Endothelial cell of umbilical vein (primary cell): ENCODE data around the gene CHN2. TPM values are rescaled to one million over a fixed set of nuclear protein-coding genes. Genes with fewer than 3 reads are reported as not detected.

Source experiments
- BruUV-seq: library from RNA; stranded (reverse); fragments of 400-500 nt; replicated peaks from 2 replicates; lab custom pipeline; 2021; lab: Mats Ljungman, UMichigan
- CTCF ChIA-PET: fragments of 300-600, 350-600 bp; sonication (Branson Sonifier 250); formaldehyde crosslinking; loops from one replicate; lab custom pipeline; 2021; ENCODE audit warnings: antibody characterized with exemption, inconsistent platforms; lab: Charles Lee
- POLR2A ChIA-PET: fragments of 300-600, 350-600 bp; sonication (Branson Sonifier 250); formaldehyde crosslinking; loops from one replicate; lab custom pipeline; 2021; ENCODE audit warnings: antibody characterized with exemption, inconsistent platforms; lab: Charles Lee
- DNase-seq: peaks from one replicate; pipeline ENCODE4 v3.0.0-alpha.2; 2011; ENCODE audit warnings: low read depth, low spot score
- FAIRE-seq: peaks from 2 replicates; lab custom pipeline; 2011; peaks lifted over from hg19 to GRCh38; lab: Jason Lieb, UNC
- H2AFZ ChIP-seq: 2 replicates; pipeline ENCODE4 v1.6.0; 2012; ENCODE audit warnings: low read depth, low read length, control low read depth, inconsistent platforms
- H3K27ac ChIP-seq: 2 replicates; pipeline ENCODE4 v1.5.1; 2011; ENCODE audit warnings: low read depth, mild to moderate bottlenecking, control low read depth, low read length, moderate library complexity; ENCODE audit not compliant: insufficient read depth
- H3K27me3 ChIP-seq, 2 experiments: 2 replicates each; pipeline versions ENCODE4 v1.6.0 to v1.6.1; 2011; ENCODE audit warnings: low read length in 2 of 2, mixed read lengths in 1 of 2; ENCODE audit not compliant: control insufficient read depth in 2 of 2, insufficient read depth in 2 of 2
- H3K36me3 ChIP-seq, 2 experiments: 2 replicates in 1 of 2; 3 replicates in 1 of 2; pipeline ENCODE4 v1.5.1; 2011; ENCODE audit warnings: low read length in 2 of 2, mild to moderate bottlenecking in 1 of 2, moderate library complexity in 1 of 2; ENCODE audit not compliant: control insufficient read depth in 2 of 2, insufficient read depth in 2 of 2; ENCODE audit errors: extremely low read depth in 1 of 2
- H3K4me1 ChIP-seq: 3 replicates; pipeline ENCODE4 v1.5.1; 2011; ENCODE audit warnings: mild to moderate bottlenecking, low read length; ENCODE audit not compliant: control insufficient read depth, insufficient read depth; ENCODE audit errors: extremely low read depth
- H3K4me2 ChIP-seq: 2 replicates; pipeline ENCODE4 v1.6.1; 2011; ENCODE audit warnings: low read length, control low read depth, mixed read lengths; ENCODE audit not compliant: insufficient read depth
- H3K4me3 ChIP-seq, 3 experiments: fragments of 200-600 bp in 1 of 3; sonication (generic), shearing (Covaris generic) in 1 of 3; replicated peaks in 1 of 3; 2 replicates each; pipeline ENCODE4 v1.5.1; 2011 to 2016; ENCODE audit warnings: control low read depth in 3 of 3, low read length in 3 of 3, mild to moderate bottlenecking in 2 of 3, inconsistent platforms in 1 of 3, low read depth in 1 of 3, moderate library complexity in 1 of 3; ENCODE audit not compliant: insufficient read depth in 1 of 3
- H3K79me2 ChIP-seq: 2 replicates; pipeline ENCODE4 v1.6.0; 2012; ENCODE audit warnings: low read length, inconsistent platforms; ENCODE audit not compliant: control insufficient read depth, insufficient read depth
- H3K9ac ChIP-seq: replicated peaks from 2 replicates; pipeline ENCODE3; 2011; ENCODE audit warnings: low read length, control low read depth; ENCODE audit not compliant: insufficient read depth; ENCODE audit errors: extremely low read depth
- H3K9me1 ChIP-seq: replicated peaks from 3 replicates; pipeline ENCODE4 v1.6.0; 2011; ENCODE audit warnings: mild to moderate bottlenecking, low read length; ENCODE audit not compliant: control insufficient read depth, insufficient read depth; ENCODE audit errors: extremely low read depth
- H3K9me3 ChIP-seq: replicated peaks from 2 replicates; pipeline ENCODE4 v1.5.1; 2012; ENCODE audit warnings: low read length, inconsistent platforms; ENCODE audit not compliant: control insufficient read depth, insufficient read depth
- H4K20me1 ChIP-seq: replicated peaks from 2 replicates; pipeline ENCODE3; 2011; ENCODE audit warnings: mild to moderate bottlenecking, low read length; ENCODE audit not compliant: control insufficient read depth, insufficient read depth; ENCODE audit errors: extremely low read depth
- CTCF ChIP-seq, 2 donors: IDR thresholded peaks; 1 replicate in 1 of 2; 2 replicates in 1 of 2; pipeline ENCODE4 v1.5.1; 2011; ENCODE audit warnings: low read length in 2 of 2, mild to moderate bottlenecking in 2 of 2, moderate library complexity in 2 of 2, control low read depth in 1 of 2, inconsistent platforms in 1 of 2, low read depth in 1 of 2; ENCODE audit not compliant: insufficient read depth in 1 of 2; ENCODE audit errors: extremely low read depth in 1 of 2
- EZH2 ChIP-seq: IDR thresholded peaks from 2 replicates; pipeline ENCODE4 v1.6.1; 2012; ENCODE audit warnings: borderline replicate concordance, low read depth, mild to moderate bottlenecking, moderate library complexity, low read length, inconsistent platforms; ENCODE audit not compliant: severe bottlenecking
- FOS ChIP-seq: IDR thresholded peaks from 2 replicates; pipeline ENCODE4 v1.6.1; 2011; ENCODE audit warnings: mild to moderate bottlenecking, low read length, moderate library complexity, borderline replicate concordance; ENCODE audit not compliant: insufficient read depth
- GATA2 ChIP-seq: IDR thresholded peaks from 2 replicates; pipeline ENCODE4 v1.7.0; 2011; ENCODE audit warnings: low read depth, mild to moderate bottlenecking, moderate library complexity, mixed read lengths, low read length; ENCODE audit not compliant: insufficient read length, insufficient read depth
- JUN ChIP-seq: IDR thresholded peaks from 2 replicates; pipeline ENCODE4 v1.6.1; 2011; ENCODE audit warnings: borderline replicate concordance, low read depth; ENCODE audit not compliant: insufficient read length, insufficient read depth
- MAX ChIP-seq: IDR thresholded peaks from 2 replicates; pipeline ENCODE4 v1.6.1; 2011; ENCODE audit not compliant: insufficient read depth, insufficient read length
- MYC ChIP-seq: IDR thresholded peaks from one replicate; pipeline ENCODE4 v1.6.1; 2011; ENCODE audit warnings: mild to moderate bottlenecking, low read depth, low read length
- POLR2A ChIP-seq: IDR thresholded peaks from 2 replicates; pipeline ENCODE4 v1.6.1; 2012; ENCODE audit warnings: low read depth, mild to moderate bottlenecking, control low read depth, low read length
- POLR2AphosphoS5 ChIP-seq: IDR thresholded peaks from 2 replicates; pipeline ENCODE4 v1.6.1; 2012; ENCODE audit warnings: low read depth, mild to moderate bottlenecking, control low read depth, low read length, moderate library complexity; ENCODE audit not compliant: insufficient read depth
- dilution Hi-C: fragments of 300-500 bp; cut with MboI; formaldehyde crosslinking; loops from one replicate; pipeline ENCODE4 v1.15.0; 2019; ENCODE audit warnings: low sequenced_read_pairs; ENCODE audit not compliant: extremely low pct_ligation_motif_present
- intact Hi-C: fragments of 100-400 bp; cut with micrococcal nuclease; formaldehyde crosslinking; loops from one replicate; pipeline ENCODE4 v1.10.0; 2022
- polyA plus RNA-seq, 4 experiments: library from polyadenylated mRNA; depleted of rRNA in 3 of 4; stranded (reverse) in 3 of 4; unstranded in 1 of 4; fragments of >200 nt; gene quantifications; 2 replicates each; pipeline versions ENCODE4 v1.2.1 to v1.2.3, GENCODE V29; 2011 to 2012; ENCODE audit warnings: missing spikeins in 1 of 4
- total RNA-seq: library from RNA; stranded (reverse); gene quantifications from 2 replicates; pipeline ENCODE4 v1.2.3, GENCODE V29; 2021

Gene CHN2
- total and polyA plus RNA-seq, 2 donors (not counting 3 experiments of a cell fraction or from before 2014, with no cell fraction given) = 1.4 to 5.0 TPM

GRCh38 chr7:29154076-29154475, 40.5 kb upstream of the CHN2 start:
- CTCF ChIA-PET = no interaction called here
- dilution Hi-C loops = no loop called here
- TF ChIP-seq MAX = no peak
- no peak for TF ChIP-seq POLR2A
- no peak for TF ChIP-seq CTCF (IDR thresholded peaks at IDR 0.05; ENCODE audit: extremely low read depth in 1 of 2, insufficient read depth in 1 of 2, low read depth in 1 of 2, low read length in 2 of 2)
- no peak for TF ChIP-seq EZH2

GRCh38 chr7:29156907-29157452, 37.6 kb upstream of the CHN2 start:
- CTCF ChIA-PET = interaction anchor here (0.9 to 2.8 kb wide), 5 partner anchors 10 to 235 kb away, joined by 3 to 13 read pairs (median 4); no protein-coding TSS in a partner anchor

More at GRCh38 chr7:29154076-29154475, 40.5 kb upstream of the CHN2 start:
- Histone ChIP-seq H3K9ac (no peak overlapping the region), H3K27me3 (peaks cover 8 to 18% of the 10 kb centered on the region in 2 experiments), H3K79me2 (no peaks in the 10 kb centered on the region), H3K4me1 (no peaks in the 10 kb centered on the region), H3K27ac (no peak overlapping the region), H3K9me3 (no peaks in the 10 kb centered on the region), H3K9me1 (no peaks in the 10 kb centered on the region), H2AFZ (no peak overlapping the region), H3K36me3 (no peaks in the 10 kb centered on the region), H3K4me3 (no peak overlapping the region), H3K4me2 (no peak overlapping the region), H4K20me1 (no peaks in the 10 kb centered on the region)
- FAIRE-seq = no peak
- no TSS peak for BruUV-seq
- POLR2A ChIA-PET = no interaction called here
- DNase-seq = no peak
- intact Hi-C loops = no loop called here

More at GRCh38 chr7:29156907-29157452, 37.6 kb upstream of the CHN2 start:
- H3K27ac ChIP-seq = no peak overlapping the region
- peaks cover 12 to 17% of the 10 kb centered on the region in 2 experiments for H3K27me3 ChIP-seq
- no peak overlapping the region for H3K4me3 ChIP-seq
- POLR2A ChIA-PET = no interaction called here
- FAIRE-seq = no peak
- H2AFZ ChIP-seq = no peak overlapping the region
- TF ChIP-seq POLR2AphosphoS5 (no peak), EZH2 (no peak), JUN (no peak), POLR2A (no peak), FOS (no peak), GATA2 (no peak), MAX (no peak), CTCF (IDR thresholded peaks at IDR 0.05; ENCODE audit: extremely low read depth in 1 of 2, insufficient read depth in 1 of 2, low read depth in 1 of 2, low read length in 2 of 2) (no peak), MYC (no peak)
- dilution Hi-C loops = no loop called here
- no peak overlapping the region for H3K9ac ChIP-seq
- H3K4me1 ChIP-seq = no peaks in the 10 kb centered on the region
- no peaks in the 10 kb centered on the region for H3K9me3 ChIP-seq
- H4K20me1 ChIP-seq = no peaks in the 10 kb centered on the region
- no TSS peak for BruUV-seq
- no peaks in the 10 kb centered on the region for H3K79me2 ChIP-seq
- intact Hi-C loops = no loop called here
- H3K9me1 ChIP-seq = no peaks in the 10 kb centered on the region
- no peak for DNase-seq
- H3K36me3 ChIP-seq = no peaks in the 10 kb centered on the region
- H3K4me2 ChIP-seq = no peak overlapping the region
